SK-N-SH (cell line): Measurements from ENCODE around the gene UBB. TPM values are rescaled to one million over a fixed set of nuclear protein-coding genes. Genes with fewer than 3 reads are reported as not detected.
A peak's percentile ranks its signal among the peaks of the same experiment; 100 is the strongest.

Experiments used
- CTCF ChIA-PET: fragments of 300-600, 350-600 bp; formaldehyde crosslinking; extraction: SDS; loops from one replicate; lab custom pipeline; 2021; lab: Yijun Ruan, JAX
- POLR2A ChIA-PET: fragments of 350-600 bp; sonication (Branson Sonifier 250); formaldehyde crosslinking; extraction: SDS; loops from one replicate; lab custom pipeline; 2020; ENCODE audit warnings: antibody characterized with exemption, inconsistent platforms; lab: Yijun Ruan, JAX
- DNase-seq: peaks from one replicate; pipeline ENCODE4 v3.0.0; 2012
- H2AFZ ChIP-seq: fragments of 200-600 bp; sonication (generic); 2 replicates; pipeline ENCODE4 v1.8.1; 2016; ENCODE audit warnings: antibody characterized with exemption, mild to moderate bottlenecking, low read depth
- H3F3A ChIP-seq: fragments of 200-600 bp; sonication (generic); replicated peaks from 2 replicates; pipeline ENCODE3; 2016; ENCODE audit warnings: antibody characterized with exemption, mild to moderate bottlenecking; ENCODE audit not compliant: insufficient read depth
- H3K27ac ChIP-seq, 2 experiments: fragments of 200-500 bp in 1 of 2; fragments of 200-600 bp in 1 of 2; sonication (Bioruptor generic) in 1 of 2; sonication (generic), shearing (Covaris generic) in 1 of 2; 2 replicates each; pipeline versions ENCODE4 v1.5.1 to v1.6.1; 2014 to 2016; ENCODE audit warnings: low read depth in 2 of 2, inconsistent platforms in 1 of 2, low read length in 1 of 2, mild to moderate bottlenecking in 1 of 2, mixed read lengths in 1 of 2
- H3K27me3 ChIP-seq: fragments of 200-600 bp; sonication (generic), shearing (Covaris generic); 2 replicates; pipeline ENCODE4 v1.6.1; 2016; ENCODE audit warnings: mixed run types; ENCODE audit not compliant: insufficient read depth
- H3K36me3 ChIP-seq, 2 experiments: fragments of 200-500 bp in 1 of 2; fragments of 200-600 bp in 1 of 2; sonication (Bioruptor generic) in 1 of 2; sonication (generic) in 1 of 2; replicated peaks in 1 of 2; 2 replicates each; pipeline versions ENCODE3 to v1.5.1; 2014 to 2016; ENCODE audit warnings: low read length in 1 of 2, mild to moderate bottlenecking in 1 of 2; ENCODE audit not compliant: insufficient read depth in 2 of 2, control insufficient read depth in 1 of 2
- H3K4me1 ChIP-seq, 2 experiments: fragments of 200-500 bp in 1 of 2; fragments of 200-600 bp in 1 of 2; sonication (Bioruptor generic) in 1 of 2; sonication (generic), shearing (Covaris generic) in 1 of 2; 2 replicates each; pipeline versions ENCODE4 v1.5.1 to v1.6.1; 2014 to 2016; ENCODE audit warnings: low read depth in 1 of 2, low read length in 1 of 2, mixed run types in 1 of 2; ENCODE audit not compliant: insufficient read depth in 2 of 2, control insufficient read depth in 1 of 2
- H3K4me2 ChIP-seq: fragments of 200-600 bp; sonication (generic), shearing (Covaris generic); 2 replicates; pipeline ENCODE4 v1.6.1; 2017; ENCODE audit warnings: mixed run types
- H3K4me3 ChIP-seq, 2 experiments: fragments of 200-500 bp in 1 of 2; fragments of 200-600 bp in 1 of 2; sonication (Bioruptor generic) in 1 of 2; sonication (generic), shearing (Covaris generic) in 1 of 2; 2 replicates each; pipeline versions ENCODE4 v1.5.1 to v1.8.1; 2014 to 2016; ENCODE audit warnings: low read depth in 2 of 2, inconsistent platforms in 1 of 2, low read length in 1 of 2, mild to moderate bottlenecking in 1 of 2, mixed read lengths in 1 of 2, moderate library complexity in 1 of 2
- H3K79me2 ChIP-seq: fragments of 200-600 bp; sonication (generic); 2 replicates; pipeline ENCODE4 v1.8.1; 2017; ENCODE audit warnings: mild to moderate bottlenecking; ENCODE audit not compliant: insufficient read depth
- H3K9ac ChIP-seq: fragments of 200-600 bp; sonication (generic); 2 replicates; pipeline ENCODE4 v1.6.1; 2017; ENCODE audit warnings: mixed run types
- H3K9me2 ChIP-seq: fragments of 200-600 bp; sonication (generic); 2 replicates; pipeline ENCODE4 v1.6.1; 2017; ENCODE audit warnings: mixed run types
- H3K9me3 ChIP-seq: fragments of 200-600 bp; sonication (generic); 2 replicates; pipeline ENCODE4 v1.6.1; 2017; ENCODE audit warnings: mixed run types, mild to moderate bottlenecking, moderate library complexity
- H4K20me1 ChIP-seq: fragments of 200-600 bp; sonication (generic); 2 replicates; pipeline ENCODE4 v1.6.1; 2017; ENCODE audit warnings: mild to moderate bottlenecking, mixed run types; ENCODE audit not compliant: insufficient read depth
- EP300 ChIP-seq, 2 experiments: IDR thresholded peaks; 2 replicates each; pipeline versions ENCODE4 v1.4.0 to v1.6.1; 2012; ENCODE audit warnings: borderline replicate concordance in 1 of 2, low read depth in 1 of 2, low read length in 1 of 2
- FOSL2 ChIP-seq: IDR thresholded peaks from 2 replicates; pipeline ENCODE4 v1.4.0; 2012; ENCODE audit warnings: low read depth, mild to moderate bottlenecking, moderate library complexity, borderline replicate concordance
- NFIC ChIP-seq: IDR thresholded peaks from 2 replicates; pipeline ENCODE4 v1.4.0; 2012; ENCODE audit warnings: borderline replicate concordance
- NRF1 ChIP-seq: IDR thresholded peaks from 2 replicates; pipeline ENCODE4 v1.6.1; 2012; ENCODE audit warnings: low read depth, mild to moderate bottlenecking, low read length
- RCOR1 ChIP-seq: fragments of 150-350 bp; IDR thresholded peaks from 2 replicates; pipeline ENCODE4 v1.6.1; 2017; ENCODE audit warnings: antibody characterized with exemption, low read length
- SMC3 ChIP-seq: IDR thresholded peaks from 2 replicates; pipeline ENCODE4 v1.6.1; 2012; ENCODE audit warnings: low read depth, low read length, improper control_type of control experiment
- TCF12 ChIP-seq: IDR thresholded peaks from 2 replicates; pipeline ENCODE4 v1.4.0; 2012
- WGBS: methylation state at CpG from one replicate; pipeline ENCODE4 v1.1.6; 2017; ENCODE audit warnings: low lambda C conversion rate; 5-methylcytosine and 5-hydroxymethylcytosine counted together
- polyA plus RNA-seq, 3 experiments: library from polyadenylated mRNA; depleted of rRNA; stranded (reverse); fragments of >200 nt; gene quantifications; 2 replicates each; pipeline ENCODE4 v1.2.3, GENCODE V29; 2012
- TF ChIP-seq, protein P1 (sequence below): fragments of 150-350 bp; IDR thresholded peaks from 2 replicates; pipeline ENCODE4 v1.6.1; 2016; ENCODE audit warnings: mild to moderate bottlenecking, low read depth, low read length
- TF ChIP-seq, protein P2 (sequence below): fragments of 200-600 bp; sonication (generic); IDR thresholded peaks from 2 replicates; pipeline ENCODE4 v1.6.1; 2017; ENCODE audit warnings: antibody characterized with exemption, mild to moderate bottlenecking, moderate library complexity

The UBB gene
- polyA plus RNA-seq, 1 of the 3 experiments (the other 2 are of a cell fraction), result 2,693 TPM

DNA sequence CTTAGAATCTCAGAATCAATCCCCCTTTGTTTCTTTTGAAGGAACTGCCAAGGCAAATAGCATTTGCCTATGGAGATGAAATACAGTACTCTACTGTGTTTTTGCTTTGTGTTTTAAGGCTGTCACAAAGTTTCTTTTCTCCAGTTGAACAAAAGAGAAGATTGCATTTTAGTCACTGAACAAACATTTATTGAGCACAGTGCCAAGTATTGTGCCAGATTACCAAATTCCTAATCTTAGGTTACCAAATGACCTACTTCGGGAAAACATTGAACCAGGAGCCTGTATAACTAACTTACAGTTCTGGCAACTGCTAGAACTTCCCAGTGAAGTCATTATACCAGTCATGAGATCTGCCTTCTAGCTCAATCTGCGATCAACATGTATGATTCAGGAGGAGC, 3.0 kb upstream of the UBB start:
- H3K36me3 ChIP-seq, result peaks cover 5 to 14% of the 10 kb centered on the region in 2 experiments
- no peaks in the 10 kb centered on the region for H3K9me3 ChIP-seq
- H4K20me1 ChIP-seq, result peaks cover 18% of the 10 kb centered on the region
- no peak overlapping the region for H3K4me2 ChIP-seq
- peak in 1 of 2 experiments; percentile 44; a peak in 1 of 4 replicates for TF ChIP-seq EP300 (IDR thresholded peaks at IDR 0.05; ENCODE audit: borderline replicate concordance in 1 of 2, low read depth in 1 of 2, low read length in 1 of 2)
- peak; percentile 50; the same call in 1 of the 2 replicates for TF ChIP-seq TCF12
- peak; percentile 20; the same call in 1 of the 2 replicates for TF ChIP-seq NFIC
- no peak for TF ChIP-seq SMC3
- no peak for TF ChIP-seq NRF1
- TF ChIP-seq, protein P1, sequence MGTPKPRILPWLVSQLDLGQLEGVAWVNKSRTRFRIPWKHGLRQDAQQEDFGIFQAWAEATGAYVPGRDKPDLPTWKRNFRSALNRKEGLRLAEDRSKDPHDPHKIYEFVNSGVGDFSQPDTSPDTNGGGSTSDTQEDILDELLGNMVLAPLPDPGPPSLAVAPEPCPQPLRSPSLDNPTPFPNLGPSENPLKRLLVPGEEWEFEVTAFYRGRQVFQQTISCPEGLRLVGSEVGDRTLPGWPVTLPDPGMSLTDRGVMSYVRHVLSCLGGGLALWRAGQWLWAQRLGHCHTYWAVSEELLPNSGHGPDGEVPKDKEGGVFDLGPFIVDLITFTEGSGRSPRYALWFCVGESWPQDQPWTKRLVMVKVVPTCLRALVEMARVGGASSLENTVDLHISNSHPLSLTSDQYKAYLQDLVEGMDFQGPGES, result no peak
- TF ChIP-seq, all 33 proteins: peak for 3
- WGBS, result 48% methylated on average over 2 of the region's 2 CpGs
- peak overlapping the region in 1 of 2 experiments; percentile 75; a peak in 2 of 4 replicates for H3K27ac ChIP-seq
- no peaks in the 10 kb centered on the region for H3K27me3 ChIP-seq
- no peaks in the 10 kb centered on the region for H3K9me2 ChIP-seq
- ChIA-PET POLR2A (no interaction called here), CTCF (interaction anchor here (1.1 to 6.2 kb wide), 4 partner anchors 14 to 144 kb away, joined by 3 to 56 read pairs (median 4); no protein-coding TSS in a partner anchor)
- peaks cover 20% of the 10 kb centered on the region for H3K79me2 ChIP-seq
- DNase-seq, result no peak
- peaks cover 4 to 10% of the 10 kb centered on the region in 2 experiments; a peak in 2 of 4 replicates for H3K4me1 ChIP-seq
- H3K9ac ChIP-seq, result no peak overlapping the region
- H3F3A ChIP-seq, result peaks cover 22% of the 10 kb centered on the region
- no peak overlapping the region for H3K4me3 ChIP-seq
- H2AFZ ChIP-seq, result 0 out of 2 replicates have a peak overlapping the region, but pooled peaks have one; percentile 46

DNA sequence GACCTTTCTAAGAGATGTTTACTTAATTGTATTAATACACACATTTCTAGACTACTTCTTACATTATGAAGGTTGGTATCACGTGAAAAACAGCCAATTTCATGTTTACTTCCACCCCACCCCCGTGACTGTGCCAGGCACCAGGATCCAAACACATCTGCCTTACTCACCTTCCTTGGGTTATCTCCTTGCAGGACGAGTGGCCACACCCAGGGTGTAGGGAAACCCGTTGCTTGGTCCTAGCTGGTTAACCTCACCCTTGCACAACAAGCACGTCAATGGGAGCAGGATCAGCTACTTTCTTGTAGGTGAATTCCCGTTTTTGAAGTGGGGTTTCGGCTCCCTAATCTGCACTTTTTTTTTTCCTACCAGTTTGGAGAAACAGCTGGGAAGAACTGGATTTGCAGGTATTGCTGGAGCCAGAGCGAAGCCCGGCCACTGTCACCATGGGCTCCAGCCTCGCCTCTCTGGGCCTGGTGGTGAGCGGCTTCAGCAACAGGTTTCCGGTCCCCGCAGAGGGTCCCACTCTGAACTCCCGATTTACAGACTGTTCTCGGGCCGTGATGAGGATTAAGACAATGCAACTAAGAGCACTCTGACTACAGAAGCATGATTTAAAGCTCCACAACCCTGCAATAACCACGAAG, 2.1 kb upstream of the UBB start:
- H3K36me3 ChIP-seq, result peaks cover 10 to 22% of the 10 kb centered on the region in 2 experiments
- no peaks in the 10 kb centered on the region for H3K9me3 ChIP-seq
- TF ChIP-seq FOSL2 (no peak), RCOR1 (no peak), TCF12 (no peak)
- TF ChIP-seq, protein P2, sequence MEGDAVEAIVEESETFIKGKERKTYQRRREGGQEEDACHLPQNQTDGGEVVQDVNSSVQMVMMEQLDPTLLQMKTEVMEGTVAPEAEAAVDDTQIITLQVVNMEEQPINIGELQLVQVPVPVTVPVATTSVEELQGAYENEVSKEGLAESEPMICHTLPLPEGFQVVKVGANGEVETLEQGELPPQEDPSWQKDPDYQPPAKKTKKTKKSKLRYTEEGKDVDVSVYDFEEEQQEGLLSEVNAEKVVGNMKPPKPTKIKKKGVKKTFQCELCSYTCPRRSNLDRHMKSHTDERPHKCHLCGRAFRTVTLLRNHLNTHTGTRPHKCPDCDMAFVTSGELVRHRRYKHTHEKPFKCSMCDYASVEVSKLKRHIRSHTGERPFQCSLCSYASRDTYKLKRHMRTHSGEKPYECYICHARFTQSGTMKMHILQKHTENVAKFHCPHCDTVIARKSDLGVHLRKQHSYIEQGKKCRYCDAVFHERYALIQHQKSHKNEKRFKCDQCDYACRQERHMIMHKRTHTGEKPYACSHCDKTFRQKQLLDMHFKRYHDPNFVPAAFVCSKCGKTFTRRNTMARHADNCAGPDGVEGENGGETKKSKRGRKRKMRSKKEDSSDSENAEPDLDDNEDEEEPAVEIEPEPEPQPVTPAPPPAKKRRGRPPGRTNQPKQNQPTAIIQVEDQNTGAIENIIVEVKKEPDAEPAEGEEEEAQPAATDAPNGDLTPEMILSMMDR, result no peak
- TF ChIP-seq, protein P1, result no peak
- H4K20me1 ChIP-seq, result peaks cover 26% of the 10 kb centered on the region
- peaks cover 28% of the 10 kb centered on the region for H3K79me2 ChIP-seq
- peak overlapping the region in 1 of 2 experiments; percentile 75; a peak in 2 of 4 replicates for H3K27ac ChIP-seq
- no peaks in the 10 kb centered on the region for H3K9me2 ChIP-seq
- no peak overlapping the region for H3K4me2 ChIP-seq
- H3K27me3 ChIP-seq, result no peaks in the 10 kb centered on the region
- peaks cover 30% of the 10 kb centered on the region for H3F3A ChIP-seq
- DNase-seq, result no peak
- CTCF ChIA-PET, result interaction anchor here (1.1 to 1.2 kb wide), 3 partner anchors 15 to 143 kb away, joined by 3 to 5 read pairs (median 4); no protein-coding TSS in a partner anchor
- no peak overlapping the region for H2AFZ ChIP-seq
- 87% methylated on average over 17 of the region's 17 CpGs for WGBS
- H3K4me3 ChIP-seq, result no peak overlapping the region
- no peak overlapping the region for H3K9ac ChIP-seq
- H3K4me1 ChIP-seq, result peaks cover 4 to 14% of the 10 kb centered on the region in 2 experiments; a peak in 2 of 4 replicates
- POLR2A ChIA-PET, result no interaction called here
